ENCODE results near the gene PDXK.

PDXK gene

DNA sequence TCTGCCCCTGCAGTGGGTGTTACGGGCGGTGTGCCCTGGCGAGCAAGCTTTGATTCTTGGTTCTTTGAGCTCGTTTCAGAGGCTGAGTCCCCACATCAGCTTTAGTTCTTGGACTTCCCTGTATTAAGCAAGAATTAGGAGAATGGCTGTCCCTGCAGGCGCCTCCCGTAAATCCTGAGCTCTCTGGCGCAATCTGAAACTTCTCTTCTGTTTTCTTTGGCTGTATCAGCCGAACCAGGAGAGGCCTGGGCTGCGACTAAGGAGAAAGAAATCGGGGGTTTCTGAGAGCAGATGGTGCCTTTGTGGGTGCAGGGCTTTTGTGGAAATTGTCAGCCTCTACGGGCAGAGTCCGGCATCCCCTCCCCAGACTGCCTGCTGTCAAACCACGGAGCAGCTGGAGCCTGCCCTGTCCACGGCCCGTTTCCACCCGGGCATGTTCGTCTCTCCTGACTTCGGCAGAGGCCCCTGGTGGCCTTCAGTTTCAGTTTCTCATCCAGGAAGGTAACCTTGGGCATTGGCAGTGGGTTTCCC, 39.2 kb downstream of the PDXK start:
- H3K27ac ChIP-seq (ENCODE audit: poor library complexity, severe bottlenecking), result no peak overlapping the region
- TF ChIP-seq, protein P1, sequence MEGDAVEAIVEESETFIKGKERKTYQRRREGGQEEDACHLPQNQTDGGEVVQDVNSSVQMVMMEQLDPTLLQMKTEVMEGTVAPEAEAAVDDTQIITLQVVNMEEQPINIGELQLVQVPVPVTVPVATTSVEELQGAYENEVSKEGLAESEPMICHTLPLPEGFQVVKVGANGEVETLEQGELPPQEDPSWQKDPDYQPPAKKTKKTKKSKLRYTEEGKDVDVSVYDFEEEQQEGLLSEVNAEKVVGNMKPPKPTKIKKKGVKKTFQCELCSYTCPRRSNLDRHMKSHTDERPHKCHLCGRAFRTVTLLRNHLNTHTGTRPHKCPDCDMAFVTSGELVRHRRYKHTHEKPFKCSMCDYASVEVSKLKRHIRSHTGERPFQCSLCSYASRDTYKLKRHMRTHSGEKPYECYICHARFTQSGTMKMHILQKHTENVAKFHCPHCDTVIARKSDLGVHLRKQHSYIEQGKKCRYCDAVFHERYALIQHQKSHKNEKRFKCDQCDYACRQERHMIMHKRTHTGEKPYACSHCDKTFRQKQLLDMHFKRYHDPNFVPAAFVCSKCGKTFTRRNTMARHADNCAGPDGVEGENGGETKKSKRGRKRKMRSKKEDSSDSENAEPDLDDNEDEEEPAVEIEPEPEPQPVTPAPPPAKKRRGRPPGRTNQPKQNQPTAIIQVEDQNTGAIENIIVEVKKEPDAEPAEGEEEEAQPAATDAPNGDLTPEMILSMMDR (IDR thresholded peaks at IDR 0.05; ENCODE audit: poor library complexity, severe bottlenecking), result no peak
- H3K36me3 ChIP-seq (ENCODE audit: low read depth), result peaks cover 88% of the 10 kb centered on the region
- H3K27me3 ChIP-seq (ENCODE audit: insufficient read depth, poor library complexity, severe bottlenecking), result no peaks in the 10 kb centered on the region
- no peaks in the 10 kb centered on the region for H3K4me1 ChIP-seq (ENCODE audit: insufficient read depth, poor library complexity, severe bottlenecking)
- DNase-seq (ENCODE audit: low spot score), result no peak
- no peaks in the 10 kb centered on the region for H3K9me3 ChIP-seq (ENCODE audit: severe bottlenecking)
- no peak for ATAC-seq (ENCODE audit: low read depth)
- H3K4me3 ChIP-seq (ENCODE audit: severe bottlenecking), result no peak overlapping the region

DNA sequence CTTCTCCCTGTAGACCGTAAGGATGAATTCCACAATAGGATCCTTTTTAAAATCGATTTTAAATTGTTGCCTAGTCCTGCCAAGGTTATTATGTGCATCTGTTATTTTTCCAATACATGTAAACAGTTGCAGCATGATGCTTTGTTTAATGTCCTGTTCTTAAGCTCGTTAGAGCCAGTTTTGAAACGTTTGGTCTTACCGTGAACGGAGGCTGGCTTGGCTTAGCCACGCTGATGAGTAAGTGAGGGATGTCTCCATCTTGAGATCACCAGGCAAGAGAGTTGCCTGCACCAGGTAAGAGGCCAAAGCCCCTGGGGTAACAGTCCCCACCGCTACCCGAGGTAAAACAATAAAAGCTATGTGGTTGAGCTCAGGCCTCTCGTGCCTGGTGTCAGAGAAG, 39.9 kb downstream of the PDXK start:
- H3K36me3 ChIP-seq (ENCODE audit: low read depth), result peaks cover 85% of the 10 kb centered on the region
- no peak overlapping the region for H3K4me3 ChIP-seq (ENCODE audit: severe bottlenecking)
- H3K4me1 ChIP-seq (ENCODE audit: insufficient read depth, poor library complexity, severe bottlenecking), result no peaks in the 10 kb centered on the region
- TF ChIP-seq, protein P1 (IDR thresholded peaks at IDR 0.05; ENCODE audit: poor library complexity, severe bottlenecking), result no peak
- no peak overlapping the region for H3K27ac ChIP-seq (ENCODE audit: poor library complexity, severe bottlenecking)
- no peaks in the 10 kb centered on the region for H3K9me3 ChIP-seq (ENCODE audit: severe bottlenecking)
- no peak for ATAC-seq (ENCODE audit: low read depth)
- DNase-seq (ENCODE audit: low spot score), result no peak
- H3K27me3 ChIP-seq (ENCODE audit: insufficient read depth, poor library complexity, severe bottlenecking), result no peaks in the 10 kb centered on the region

DNA sequence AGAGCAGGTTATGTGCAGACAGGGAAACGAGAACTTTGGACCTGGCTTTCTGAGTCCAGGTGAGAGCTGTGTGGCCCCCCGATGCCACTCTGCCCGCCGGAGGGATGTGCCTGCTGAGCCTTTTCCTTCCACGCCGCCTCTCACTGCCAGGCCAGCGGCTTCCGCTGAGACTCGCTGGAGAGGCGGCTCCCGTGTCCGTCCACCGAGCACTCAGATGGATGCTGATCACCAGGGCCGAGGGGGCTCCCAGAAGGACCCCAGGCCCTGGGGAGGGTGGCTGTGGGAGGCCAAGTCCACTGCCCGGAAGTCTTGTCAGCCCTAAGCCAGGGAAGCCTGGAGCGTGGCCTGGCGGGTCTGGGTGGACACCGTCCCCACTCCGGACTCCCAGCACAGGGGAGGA, 40.7 kb downstream of the PDXK start:
- ATAC-seq (ENCODE audit: low read depth) (no peak), DNase-seq (ENCODE audit: low spot score) (no peak)
- Histone ChIP-seq H3K36me3 (ENCODE audit: low read depth) (peaks cover 77% of the 10 kb centered on the region), H3K27ac (ENCODE audit: poor library complexity, severe bottlenecking) (no peak overlapping the region), H3K9me3 (ENCODE audit: severe bottlenecking) (no peaks in the 10 kb centered on the region), H3K4me3 (ENCODE audit: severe bottlenecking) (no peak overlapping the region), H3K4me1 (ENCODE audit: insufficient read depth, poor library complexity, severe bottlenecking) (peaks cover 6% of the 10 kb centered on the region), H3K27me3 (ENCODE audit: insufficient read depth, poor library complexity, severe bottlenecking) (no peaks in the 10 kb centered on the region)
- TF ChIP-seq, protein P1 (IDR thresholded peaks at IDR 0.05; ENCODE audit: poor library complexity, severe bottlenecking), result no peak

DNA sequence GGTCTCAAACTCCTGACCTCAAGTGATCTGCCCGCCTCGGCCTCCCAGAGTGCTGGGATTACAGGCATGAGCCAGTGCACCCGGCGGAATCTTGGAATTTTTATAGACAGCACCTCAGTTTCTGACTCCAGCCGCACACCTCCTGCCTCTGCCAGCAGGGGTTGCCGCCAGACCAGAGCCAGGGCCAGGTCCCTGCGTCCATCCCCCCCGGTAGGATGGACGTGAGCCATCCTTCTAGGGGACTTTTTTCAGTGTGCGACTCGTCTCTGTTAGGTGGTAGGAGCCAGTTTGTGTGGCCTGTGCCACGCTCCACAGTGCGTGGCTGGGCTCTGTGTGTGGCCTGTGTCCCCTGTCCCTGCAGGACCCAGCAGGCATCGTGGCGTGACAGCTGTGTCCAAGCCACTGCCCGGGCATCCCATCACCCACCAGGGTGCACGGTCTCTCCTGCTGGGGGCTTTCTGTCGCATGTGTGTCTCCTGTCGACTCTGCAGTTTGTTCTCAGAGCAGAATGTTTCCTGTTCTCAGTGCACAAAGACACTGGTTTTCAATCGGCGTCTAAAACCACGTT, 41.5 kb downstream of the PDXK start:
- H3K9me3 ChIP-seq (ENCODE audit: severe bottlenecking), result no peaks in the 10 kb centered on the region
- TF ChIP-seq, protein P1 (IDR thresholded peaks at IDR 0.05; ENCODE audit: poor library complexity, severe bottlenecking), result no peak
- H3K4me1 ChIP-seq (ENCODE audit: insufficient read depth, poor library complexity, severe bottlenecking), result peaks cover 14% of the 10 kb centered on the region
- no peak overlapping the region for H3K27ac ChIP-seq (ENCODE audit: poor library complexity, severe bottlenecking)
- ATAC-seq (ENCODE audit: low read depth) (no peak), DNase-seq (ENCODE audit: low spot score) (no peak)
- H3K27me3 ChIP-seq (ENCODE audit: insufficient read depth, poor library complexity, severe bottlenecking), result no peaks in the 10 kb centered on the region
- no peak overlapping the region for H3K4me3 ChIP-seq (ENCODE audit: severe bottlenecking)
- H3K36me3 ChIP-seq (ENCODE audit: low read depth), result peaks cover 69% of the 10 kb centered on the region

DNA sequence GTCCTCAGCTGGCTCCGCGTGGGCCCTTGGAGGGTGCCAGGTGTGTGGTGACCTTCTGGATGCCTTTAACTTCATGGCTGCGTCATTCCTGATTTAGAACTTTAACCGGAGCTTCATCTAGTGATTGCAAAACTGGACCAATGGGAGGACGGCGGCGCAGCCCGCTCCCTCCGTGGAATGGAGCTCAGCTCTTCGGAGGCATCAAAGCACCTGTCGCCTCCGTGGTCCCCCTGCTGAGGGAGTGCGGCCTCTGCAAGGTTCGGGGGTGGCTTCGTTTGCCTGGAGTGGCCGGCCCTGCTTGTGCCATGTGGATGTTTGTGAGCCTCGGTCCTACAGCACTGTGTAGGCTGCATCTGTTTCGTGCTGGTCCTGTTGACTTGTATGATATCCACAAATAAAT, 43.0 kb downstream of the PDXK start:
- H3K36me3 ChIP-seq (ENCODE audit: low read depth), result peaks cover 55% of the 10 kb centered on the region
- TF ChIP-seq, protein P1 (IDR thresholded peaks at IDR 0.05; ENCODE audit: poor library complexity, severe bottlenecking), result no peak
- no peaks in the 10 kb centered on the region for H3K27me3 ChIP-seq (ENCODE audit: insufficient read depth, poor library complexity, severe bottlenecking)
- peaks cover 14% of the 10 kb centered on the region for H3K4me1 ChIP-seq (ENCODE audit: insufficient read depth, poor library complexity, severe bottlenecking)
- ATAC-seq (ENCODE audit: low read depth) (no peak), DNase-seq (ENCODE audit: low spot score) (no peak)
- no peaks in the 10 kb centered on the region for H3K9me3 ChIP-seq (ENCODE audit: severe bottlenecking)
- H3K4me3 ChIP-seq (ENCODE audit: severe bottlenecking), result no peak overlapping the region
- H3K27ac ChIP-seq (ENCODE audit: poor library complexity, severe bottlenecking), result peak overlapping the region; percentile 66
